Prostate gland (tissue), 1 donor: ENCODE results near the gene YIF1A.

Source experiments
- POLR2A ChIP-seq: fragments of 450-650 bp; IDR thresholded peaks from one replicate; pipeline ENCODE4 v1.6.1; 2016; ENCODE audit warnings: antibody characterized with exemption, mild to moderate bottlenecking
- POLR2AphosphoS5 ChIP-seq: sonication (generic); formaldehyde crosslinking; IDR thresholded peaks from one replicate; pipeline ENCODE4 v1.6.1; 2017; ENCODE audit warnings: antibody characterized with exemption

- no peak for TF ChIP-seq POLR2A
- TF ChIP-seq POLR2AphosphoS5: no peak
These were observed 51.1 kb downstream of the YIF1A start for GRCh38 chr11:66237867-66238266.
